ENCODE results near the gene LGALS7.

- no peak for TF ChIP-seq FOXM1 (CRISPR knock-in tag; IDR thresholded peaks at IDR 0.05)
- TF ChIP-seq CTCF (CRISPR knock-in tag; IDR thresholded peaks at IDR 0.05) = no peak
- no peak for TF ChIP-seq RXRA (CRISPR knock-in tag; IDR thresholded peaks at IDR 0.05)
- no peak for TF ChIP-seq GPN1 (CRISPR knock-in tag; IDR thresholded peaks at IDR 0.05; ENCODE audit: borderline replicate concordance)
Observed at GRCh38 chr19:38743394-38744297, 29.7 kb downstream of the LGALS7 start.

Measured in HepG2 (cell line).